Fibroblast of mammary gland (primary cell): ENCODE measurements around the gene SLC38A9.
"Not testable (repeated sequence)": the region's sequence is repeated elsewhere in the genome, so short reads cannot be mapped to it uniquely, and the experiment has no call there.

Experiments
- DNase-seq: peaks from one replicate; pipeline ENCODE4 v3.0.0-alpha.2; 2010; ENCODE audit warnings: low read depth
- H3K4me3 ChIP-seq: 2 replicates; pipeline ENCODE4 v1.5.1; 2011; ENCODE audit warnings: low read depth, mild to moderate bottlenecking, low read length, moderate library complexity; ENCODE audit not compliant: control insufficient read depth
- CTCF ChIP-seq: conservative IDR thresholded peaks from 2 replicates; pipeline ENCODE4 v1.5.1; 2011; ENCODE audit warnings: low read depth, low read length, inconsistent platforms; ENCODE audit not compliant: control insufficient read depth, insufficient read depth

The SLC38A9 gene, protein sequence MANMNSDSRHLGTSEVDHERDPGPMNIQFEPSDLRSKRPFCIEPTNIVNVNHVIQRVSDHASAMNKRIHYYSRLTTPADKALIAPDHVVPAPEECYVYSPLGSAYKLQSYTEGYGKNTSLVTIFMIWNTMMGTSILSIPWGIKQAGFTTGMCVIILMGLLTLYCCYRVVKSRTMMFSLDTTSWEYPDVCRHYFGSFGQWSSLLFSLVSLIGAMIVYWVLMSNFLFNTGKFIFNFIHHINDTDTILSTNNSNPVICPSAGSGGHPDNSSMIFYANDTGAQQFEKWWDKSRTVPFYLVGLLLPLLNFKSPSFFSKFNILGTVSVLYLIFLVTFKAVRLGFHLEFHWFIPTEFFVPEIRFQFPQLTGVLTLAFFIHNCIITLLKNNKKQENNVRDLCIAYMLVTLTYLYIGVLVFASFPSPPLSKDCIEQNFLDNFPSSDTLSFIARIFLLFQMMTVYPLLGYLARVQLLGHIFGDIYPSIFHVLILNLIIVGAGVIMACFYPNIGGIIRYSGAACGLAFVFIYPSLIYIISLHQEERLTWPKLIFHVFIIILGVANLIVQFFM

GRCh38 chr5:55712023-55712859, at the start of gene SLC38A9:
SLC38A9 (minus strand) TSS chr5:55712324; CDS start chr5:55697958, 14,366 bp downstream.
- peak; percentile 91 for DNase-seq
- peak within 1 kb of the TSS; percentile 99 for H3K4me3 ChIP-seq
- no peak for TF ChIP-seq CTCF

- H3K4me3 ChIP-seq, DNase-seq: not testable (repeated sequence)
These were observed 49.6 kb upstream of the SLC38A9 start for GRCh38 chr5:55761721-55762120.

DNA sequence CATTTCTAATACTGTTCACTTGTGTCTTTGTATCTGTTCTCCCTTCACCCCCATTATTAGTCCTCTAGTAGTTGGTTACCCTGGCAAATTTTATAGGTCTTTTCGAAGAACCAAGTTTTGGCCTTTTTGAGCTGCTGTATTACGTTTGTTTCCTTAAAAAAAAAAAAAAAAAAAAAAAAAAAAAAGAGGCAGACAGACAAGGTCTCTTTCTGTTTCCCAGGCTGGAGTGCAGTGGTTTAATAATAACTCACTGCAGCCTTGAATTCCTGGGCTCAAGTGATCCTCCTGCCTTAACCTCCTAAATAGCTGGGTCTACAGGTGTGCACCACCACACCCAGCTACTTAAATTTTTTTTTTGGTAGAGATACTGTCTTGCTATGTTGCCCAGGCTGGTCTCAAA, 46.6 kb upstream of the SLC38A9 start:
- no peak for TF ChIP-seq CTCF
- H3K4me3 ChIP-seq = no peak overlapping the region
- DNase-seq = no peak

- H3K4me3 ChIP-seq = no peak overlapping the region
- no peak for DNase-seq
- TF ChIP-seq CTCF = no peak
These were observed 46.1 kb upstream of the SLC38A9 start for GRCh38 chr5:55758231-55758630.

GRCh38 chr5:55750499-55750898, 38.4 kb upstream of the SLC38A9 start:
- H3K4me3 ChIP-seq = no peak overlapping the region
- no peak for TF ChIP-seq CTCF
- DNase-seq = no peak

- H3K4me3 ChIP-seq = no peak overlapping the region
- no peak for TF ChIP-seq CTCF
- DNase-seq = no peak
These were observed 37.9 kb upstream of the SLC38A9 start for GRCh38 chr5:55750063-55750462.

- TF ChIP-seq CTCF = no peak
- no peak for DNase-seq
- H3K4me3 ChIP-seq = no peak overlapping the region
These were observed 37.3 kb upstream of the SLC38A9 start for GRCh38 chr5:55749387-55749786.
